ENCODE data around the gene RBBP5. TPM values are rescaled to one million over a fixed set of nuclear protein-coding genes. Genes with fewer than 3 reads are reported as not detected.

The RBBP5 gene
- total RNA-seq, 4 donors from 2014 or later = 4.9 to 33.7 (median 24.7) TPM

GRCh38 chr1:205037539-205037938 is 84.2 kb downstream of the RBBP5 start:
- Histone ChIP-seq H3K4me1 (no peaks in the 10 kb centered on the region), H3K27me3 (no peaks in the 10 kb centered on the region), H3K9me3 (no peaks in the 10 kb centered on the region), H3K36me3 (no peaks in the 10 kb centered on the region), H3K4me3 (no peak overlapping the region), H3K27ac (no peak overlapping the region)
- TF ChIP-seq CTCF (IDR thresholded peaks at IDR 0.05) (no peak), POLR2A (IDR thresholded peaks at IDR 0.05) (no peak)
- no peak for DNase-seq
- intact Hi-C loops (cut with DNase I; ENCODE audit: low total_unique reads) = no loop called here

Other genes starting within 250 kb of the RBBP5 start
- 1 to 10 TPM in 1 of 4 donors, not detected in 3; 3.0 TPM for gene CNTN2, start 78.8 kb downstream of the RBBP5 start, total RNA-seq
- gene TMEM81, start 37.5 kb downstream of the RBBP5 start, total RNA-seq = 1 to 10 TPM in 2 of 4 donors, under 1 TPM in 1, not detected in 1; 0.26 to 3.3 (median 1.7) TPM
- gene DSTYK, start 89.7 kb upstream of the RBBP5 start, total RNA-seq = 10 to 100 TPM in 2 of 4 donors, 1 to 10 TPM in 2; 7.9 to 26.9 (median 14.4) TPM
- 1 to 10 TPM; 2.4 to 6.1 (median 5.3) TPM for gene TMCC2, start 106.0 kb upstream of the RBBP5 start, total RNA-seq
- 1 to 10 TPM in 2 of 4 donors, under 1 TPM in 1, not detected in 1; 0.73 to 2.0 (median 1.5) TPM for gene NUAK2, start 199.8 kb upstream of the RBBP5 start, total RNA-seq
- gene KLHDC8A, start 234.9 kb upstream of the RBBP5 start, total RNA-seq = 10 to 100 TPM in 1 of 4 donors, 1 to 10 TPM in 1, under 1 TPM in 1, not detected in 1; 0.88 to 14.1 (median 7.5) TPM

All from uterus (tissue), 4 donors.